ENCODE results near the gene CPTP.

The CPTP gene

DNA sequence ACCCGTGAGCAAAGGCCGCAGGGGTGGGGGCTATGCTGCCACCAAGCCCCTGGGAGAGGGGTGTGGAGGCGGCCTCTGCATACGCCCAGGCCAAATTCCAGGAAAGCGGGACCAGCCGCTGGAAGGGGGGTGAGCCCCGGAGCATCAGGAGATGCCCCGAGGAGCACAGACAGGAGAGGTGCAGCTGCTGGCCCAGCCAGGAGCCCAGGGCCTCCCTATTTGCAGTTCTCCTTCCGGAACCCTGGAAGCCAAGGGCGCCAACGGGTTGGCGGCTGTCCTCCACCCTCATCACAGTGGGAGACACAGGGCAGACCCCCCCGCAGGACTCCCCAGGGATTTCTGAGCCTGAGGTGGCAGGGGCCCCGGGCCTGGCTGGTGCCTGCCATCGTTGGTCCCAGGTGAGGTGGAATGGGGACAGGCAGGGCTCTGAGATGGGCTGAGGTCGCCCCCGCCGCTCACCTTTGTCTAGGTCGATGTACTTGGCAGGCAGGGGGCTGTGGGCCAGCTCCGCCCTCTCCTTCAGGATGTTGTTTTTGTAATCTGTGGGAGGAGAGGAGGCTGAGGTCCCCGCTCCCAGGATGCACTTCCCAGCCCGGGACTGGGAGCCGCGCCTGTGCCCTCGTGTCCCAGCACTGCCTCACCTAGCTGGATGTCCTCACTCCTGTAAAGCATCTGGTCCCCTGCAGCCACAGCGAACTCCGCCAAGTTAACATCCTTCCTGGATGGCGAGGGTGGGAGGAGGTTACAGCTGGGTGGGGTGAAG is 29.0 kb downstream of the CPTP start:
- H3K4me3 Mint-ChIP-seq = peak overlapping the region in 1 of 2 donors; percentile 31
- ATAC-seq (no peak), DNase-seq (no peak)
- peaks cover 45% of the 10 kb centered on the region for H3K4me1 Mint-ChIP-seq
- H3K9me3 Mint-ChIP-seq = no peaks in the 10 kb centered on the region
- peaks cover 34% of the 10 kb centered on the region for H3K27me3 Mint-ChIP-seq
- H3K27ac Mint-ChIP-seq = no peak overlapping the region

DNA sequence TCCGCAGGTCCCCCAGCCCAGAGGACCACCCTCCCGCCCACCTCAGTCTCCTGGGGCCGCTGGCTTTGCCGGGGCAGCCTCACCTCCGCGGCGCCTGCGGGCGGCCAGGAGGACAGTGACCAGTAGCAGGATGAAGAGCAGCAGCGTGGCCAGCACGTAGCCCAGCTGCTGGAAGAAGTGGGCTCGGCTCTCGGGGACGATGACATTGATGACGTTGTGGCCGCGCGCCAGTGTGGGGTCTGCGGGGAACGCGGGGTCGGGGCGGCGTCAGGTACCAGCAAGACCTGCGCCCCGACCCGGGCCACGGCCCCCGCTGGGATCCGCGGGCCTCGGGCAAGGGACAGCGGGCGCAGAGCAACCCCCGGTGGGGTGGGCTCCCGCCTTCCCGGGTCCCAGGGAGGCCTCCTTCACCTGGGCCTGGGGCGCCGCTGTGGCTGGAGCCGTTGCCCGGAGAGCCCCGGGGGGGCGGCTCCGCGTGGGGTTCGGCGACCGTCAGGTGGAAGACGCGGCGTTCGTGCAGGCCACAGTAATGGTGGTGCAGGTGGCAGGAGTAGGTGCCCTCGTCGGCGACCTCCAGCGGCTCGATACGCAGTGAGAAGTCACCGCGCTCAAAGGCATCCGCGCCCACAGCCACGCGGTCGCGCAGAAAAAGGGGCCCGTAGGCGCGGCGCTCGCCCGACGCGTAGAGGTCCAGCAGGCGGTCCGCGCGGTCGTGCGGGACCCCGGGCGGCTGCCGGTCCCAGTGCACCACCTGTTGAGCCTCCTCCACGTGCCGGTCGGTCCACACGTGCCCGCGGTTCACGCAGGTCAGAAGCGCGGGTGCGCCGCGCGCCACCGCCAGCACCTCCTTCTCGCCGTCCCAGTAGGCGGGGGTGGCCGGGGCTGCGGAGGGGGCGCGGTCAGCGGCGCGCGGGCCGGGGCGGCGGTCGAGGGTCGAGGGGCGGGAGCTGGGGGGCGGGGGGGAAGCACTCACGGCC is 30.0 kb downstream of the CPTP start:
- peaks cover 55% of the 10 kb centered on the region for H3K4me1 Mint-ChIP-seq
- peak overlapping the region; percentile 65 to 68 for H3K4me3 Mint-ChIP-seq
- no peak overlapping the region for H3K27ac Mint-ChIP-seq
- peaks cover 34% of the 10 kb centered on the region for H3K27me3 Mint-ChIP-seq
- ATAC-seq (no peak), DNase-seq (no peak)
- no peaks in the 10 kb centered on the region for H3K9me3 Mint-ChIP-seq

DNA sequence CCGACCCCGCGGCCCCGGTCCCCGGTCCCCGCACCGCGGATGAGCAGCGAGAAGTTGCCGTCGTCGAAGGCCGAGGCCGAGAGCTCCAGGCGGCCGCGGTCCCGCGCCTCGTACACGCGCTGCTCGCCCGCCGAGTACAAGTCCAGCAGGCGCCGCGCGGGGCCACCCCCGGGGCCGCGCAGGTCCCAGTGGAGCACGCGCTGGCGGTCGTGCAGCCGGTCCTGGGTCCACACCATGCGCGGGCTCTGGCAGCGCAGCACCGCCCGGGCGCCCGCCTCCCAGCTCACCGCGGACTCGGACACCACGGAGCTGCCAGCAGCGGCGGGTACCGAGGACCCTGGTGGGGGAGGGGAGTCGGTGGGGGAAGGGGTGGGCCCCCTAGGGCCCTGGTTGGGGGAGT is 30.8 kb downstream of the CPTP start:
- H3K4me3 Mint-ChIP-seq = no peak overlapping the region
- H3K27ac Mint-ChIP-seq = no peak overlapping the region
- H3K4me1 Mint-ChIP-seq = peaks cover 59% of the 10 kb centered on the region
- peaks cover 34% of the 10 kb centered on the region for H3K27me3 Mint-ChIP-seq
- ATAC-seq = peak; percentile 34
- DNase-seq = no peak
- no peaks in the 10 kb centered on the region for H3K9me3 Mint-ChIP-seq

GRCh38 chr1:1356166-1356795 is 31.7 kb downstream of the CPTP start:
- Mint-ChIP-seq H3K4me3 (no peak overlapping the region), H3K9me3 (no peaks in the 10 kb centered on the region), H3K27me3 (peaks cover 34% of the 10 kb centered on the region), H3K27ac (no peak overlapping the region), H3K4me1 (peaks cover 59% of the 10 kb centered on the region)
- DNase-seq = no peak
- ATAC-seq = no peak

DNA sequence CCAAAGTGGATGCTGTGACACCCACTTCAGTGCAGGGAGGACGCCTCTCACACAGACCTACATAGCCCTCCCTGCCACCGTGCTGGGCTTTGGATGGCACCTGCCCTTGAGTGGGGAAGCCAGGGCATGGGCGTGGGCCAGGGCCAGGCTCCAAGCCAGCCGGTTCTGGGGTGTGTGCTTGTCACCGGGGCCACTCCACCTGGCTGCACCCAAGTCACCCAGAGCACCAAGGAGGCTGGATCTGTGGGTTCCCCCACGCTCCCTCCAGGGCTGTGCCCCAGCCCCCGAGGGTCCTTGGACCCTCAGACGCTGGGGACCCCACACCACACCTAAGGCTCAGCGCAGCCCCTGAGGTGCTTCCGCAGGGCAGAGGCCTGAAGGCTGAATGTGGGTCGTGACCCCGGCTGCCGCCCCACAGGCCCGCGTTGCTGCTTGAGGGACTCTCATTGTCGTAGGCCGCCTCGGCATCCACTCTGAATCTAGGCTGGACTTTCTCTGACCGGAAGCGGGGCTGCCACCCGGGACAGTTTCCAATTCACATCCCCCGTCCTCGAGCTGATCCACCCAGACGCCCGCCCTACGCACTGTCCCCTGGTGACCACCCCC is 32.3 kb downstream of the CPTP start:
- no peak for DNase-seq
- H3K4me1 Mint-ChIP-seq = peaks cover 57% of the 10 kb centered on the region
- H3K4me3 Mint-ChIP-seq = no peak overlapping the region
- peak; percentile 10 for ATAC-seq
- no peaks in the 10 kb centered on the region for H3K9me3 Mint-ChIP-seq
- H3K27me3 Mint-ChIP-seq = peaks cover 32% of the 10 kb centered on the region
- H3K27ac Mint-ChIP-seq = no peak overlapping the region

- no peak for DNase-seq
- Mint-ChIP-seq H3K9me3 (no peaks in the 10 kb centered on the region), H3K4me3 (peak overlapping the region; percentile 44 to 71), H3K27ac (no peak overlapping the region), H3K27me3 (peaks cover 21% of the 10 kb centered on the region), H3K4me1 (peaks cover 47% of the 10 kb centered on the region)
- no peak for ATAC-seq
Observed at GRCh38 chr1:1357871-1358432, 33.4 kb downstream of the CPTP start.

DNA sequence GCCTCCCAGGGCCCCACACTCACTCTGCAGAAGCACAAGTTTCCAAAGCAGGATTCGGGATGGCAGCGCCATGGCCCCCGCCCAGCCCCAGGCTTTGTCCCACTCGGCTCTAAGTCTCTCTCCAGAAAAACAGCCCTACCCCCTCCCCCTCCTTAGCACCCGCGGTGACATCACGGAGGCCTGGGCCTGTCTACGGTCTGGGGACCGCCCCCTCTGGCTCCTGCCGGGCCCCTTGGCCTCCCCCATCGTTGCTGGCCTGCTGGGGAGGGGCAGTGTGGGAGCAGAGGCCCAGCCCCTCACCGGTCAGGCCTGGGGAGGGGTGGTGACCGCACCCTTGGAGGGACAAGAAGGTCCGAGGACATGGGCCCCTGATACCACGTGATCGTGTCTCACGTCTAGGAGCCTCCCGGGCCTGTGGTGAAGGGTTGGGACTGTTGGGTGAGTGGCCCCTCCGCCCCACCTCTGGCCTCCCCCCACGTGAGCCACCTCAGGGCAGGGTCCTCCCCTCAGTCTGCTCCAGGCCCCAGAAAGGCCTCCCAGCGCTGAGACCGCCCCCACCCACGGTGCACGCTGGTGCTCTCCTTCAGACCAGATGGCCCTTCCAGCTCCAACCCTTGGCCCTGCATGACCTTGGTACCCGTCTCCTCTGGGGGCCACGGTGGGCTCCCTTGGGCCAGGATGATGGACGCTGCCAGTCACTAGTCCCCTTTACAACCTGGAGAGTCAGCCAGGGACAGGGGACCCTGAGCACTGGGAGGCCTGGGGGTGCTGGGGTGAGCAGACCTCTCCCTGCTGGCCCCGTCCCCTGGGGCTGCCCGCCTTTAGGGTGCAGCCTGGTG is 34.0 kb downstream of the CPTP start, which contains the start of gene MXRA8:
MXRA8 (minus strand) TSS at position 123 of the 839 bp plus-strand sequence; CDS start at position 72, 51 bp downstream.
- DNase-seq (no peak), ATAC-seq (peak; percentile 39)
- H3K4me1 Mint-ChIP-seq = peaks cover 40% of the 10 kb centered on the region
- peak within 1 kb of the TSS in 1 of 2 donors; percentile 54 for H3K27ac Mint-ChIP-seq
- peaks cover 14% of the 10 kb centered on the region for H3K27me3 Mint-ChIP-seq
- no peaks in the 10 kb centered on the region for H3K9me3 Mint-ChIP-seq
- H3K4me3 Mint-ChIP-seq = peak within 1 kb of the TSS; percentile 44 to 73

GRCh38 chr1:1359308-1359663 is 34.7 kb downstream of the CPTP start:
- DNase-seq (no peak), ATAC-seq (peak; percentile 52)
- peaks cover 8% of the 10 kb centered on the region for H3K27me3 Mint-ChIP-seq
- peaks cover 33% of the 10 kb centered on the region for H3K4me1 Mint-ChIP-seq
- peak overlapping the region in 1 of 2 donors; percentile 54 for H3K27ac Mint-ChIP-seq
- H3K9me3 Mint-ChIP-seq = no peaks in the 10 kb centered on the region
- H3K4me3 Mint-ChIP-seq = peak overlapping the region; percentile 26 to 73

DNA sequence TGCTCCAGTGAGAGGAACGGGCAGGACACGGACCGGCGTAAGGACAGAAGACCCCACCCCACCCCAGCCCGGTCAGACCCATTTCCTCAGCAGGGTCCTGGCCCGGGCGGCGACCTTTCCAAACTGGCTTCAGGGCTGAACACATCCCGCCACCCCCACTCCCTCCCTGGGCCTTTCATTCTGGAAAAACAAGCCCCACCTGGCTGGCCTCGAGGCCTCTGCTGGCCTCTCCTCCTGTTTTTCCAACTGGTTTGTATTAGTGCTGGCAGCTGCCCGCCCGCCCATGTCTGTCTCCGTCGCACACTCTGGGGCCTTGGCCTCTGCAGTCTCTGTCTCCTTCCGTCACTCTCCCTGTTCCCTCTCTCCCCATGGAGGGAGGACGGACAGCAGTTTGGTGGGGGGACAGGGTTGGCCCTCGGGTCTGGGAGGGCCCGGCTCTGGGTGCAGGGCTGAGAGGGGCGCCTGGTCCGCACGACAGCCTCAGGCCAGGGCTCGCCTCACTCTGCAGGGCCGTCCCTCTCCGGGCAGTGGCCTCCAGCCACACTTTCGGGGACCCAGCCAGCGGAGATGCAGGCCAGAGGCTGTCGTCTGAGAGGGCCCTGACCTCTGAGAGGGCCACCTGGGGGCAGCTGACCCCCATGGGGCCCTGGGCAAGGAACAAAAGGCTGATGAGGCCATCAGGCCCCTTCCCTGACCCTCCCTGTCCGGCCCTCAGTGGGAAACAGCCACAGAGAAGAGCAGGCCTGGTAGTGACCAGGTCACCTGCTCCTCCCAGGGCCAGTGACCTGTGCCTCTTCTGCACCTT is 35.3 kb downstream of the CPTP start:
- Mint-ChIP-seq H3K4me3 (no peak overlapping the region), H3K9me3 (no peaks in the 10 kb centered on the region), H3K27me3 (peaks cover 2% of the 10 kb centered on the region), H3K4me1 (peaks cover 30% of the 10 kb centered on the region), H3K27ac (no peak overlapping the region)
- ATAC-seq (no peak), DNase-seq (no peak)

DNA sequence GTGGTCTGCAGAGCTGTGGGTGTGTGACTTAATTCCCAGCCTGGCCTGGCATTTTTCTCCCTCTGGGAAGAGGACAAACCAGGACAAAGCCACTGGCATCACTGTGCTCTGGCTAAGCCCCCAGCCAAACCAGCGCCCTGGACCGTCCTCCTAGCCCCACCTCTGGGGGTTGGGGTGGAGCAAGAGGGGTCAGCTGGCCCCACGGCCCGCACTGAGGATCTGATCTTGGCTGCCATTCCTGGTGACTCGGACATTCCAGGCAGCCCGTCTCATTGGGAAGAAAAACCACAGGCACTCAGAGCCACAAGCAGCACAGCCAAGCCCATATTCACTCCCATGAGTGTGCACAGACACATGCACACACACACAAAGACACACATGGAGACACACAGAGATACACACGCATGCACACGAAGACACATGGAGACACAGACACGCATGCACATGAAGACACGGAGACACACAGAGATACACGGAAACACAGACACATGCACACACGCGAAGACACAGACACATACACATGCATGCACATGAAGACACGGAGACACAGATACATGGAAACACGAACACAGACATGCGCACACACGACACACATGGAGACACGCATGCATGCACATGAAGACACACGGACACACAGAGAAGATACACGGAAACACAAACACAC is 36.0 kb downstream of the CPTP start:
- Mint-ChIP-seq H3K4me1 (peaks cover 30% of the 10 kb centered on the region), H3K27me3 (no peaks in the 10 kb centered on the region), H3K9me3 (no peaks in the 10 kb centered on the region), H3K4me3 (no peak overlapping the region), H3K27ac (no peak overlapping the region)
- DNase-seq (no peak), ATAC-seq (no peak)

- Mint-ChIP-seq H3K4me3 (no peak overlapping the region), H3K27ac (no peak overlapping the region), H3K27me3 (no peaks in the 10 kb centered on the region), H3K4me1 (peaks cover 30% of the 10 kb centered on the region), H3K9me3 (no peaks in the 10 kb centered on the region)
- no peak for ATAC-seq
- no peak for DNase-seq
Observed at GRCh38 chr1:1361233-1361981, 36.8 kb downstream of the CPTP start.

GRCh38 chr1:1361982-1362423 is 37.4 kb downstream of the CPTP start:
- ATAC-seq (no peak), DNase-seq (no peak)
- Mint-ChIP-seq H3K4me3 (no peak overlapping the region), H3K27ac (no peak overlapping the region), H3K27me3 (no peaks in the 10 kb centered on the region), H3K9me3 (no peaks in the 10 kb centered on the region), H3K4me1 (peaks cover 30% of the 10 kb centered on the region)

- Mint-ChIP-seq H3K4me3 (no peak overlapping the region), H3K9me3 (no peaks in the 10 kb centered on the region), H3K27ac (no peak overlapping the region), H3K27me3 (no peaks in the 10 kb centered on the region), H3K4me1 (peaks cover 7% of the 10 kb centered on the region)
- no peak for ATAC-seq
- DNase-seq = no peak
Observed at GRCh38 chr1:1364266-1364665, 39.7 kb downstream of the CPTP start.

Data from stimulated activated naive CD8-positive, alpha-beta T cell treated with anti-CD3 and anti-CD28 coated beads, Interleukin-15, amount 100 ng/mL, for 72 hours (primary cell).